GM12878 (cell line): ENCODE results near the gene SLC45A1. TPM values are rescaled to one million over a fixed set of nuclear protein-coding genes. Genes with fewer than 3 reads are reported as not detected.
A peak's percentile ranks its signal among the peaks of the same experiment; 100 is the strongest.

Source experiments
- ATAC-seq: fragments of 200-7000 bp; cut with Tn5 transposase; 3 replicates; pipeline ENCODE4 v1.9.1; 2020; ENCODE audit warnings: mild to moderate bottlenecking, moderate library complexity
- BruUV-seq: library from RNA; stranded (reverse); fragments of 400-500 nt; replicated peaks from 2 replicates; lab custom pipeline; 2021; lab: Mats Ljungman, UMichigan
- CTCF ChIA-PET: fragments of 300-600 bp; sonication (Branson Sonifier 250); formaldehyde crosslinking; extraction: SDS; loops from one replicate; lab custom pipeline; 2021; ENCODE audit warnings: inconsistent platforms; lab: Yijun Ruan, JAX
- POLR2A ChIA-PET: fragments of 350-600 bp; formaldehyde crosslinking; extraction: SDS; loops from one replicate; lab custom pipeline; 2021; ENCODE audit warnings: inconsistent platforms; lab: Charles Lee
- RAD21 ChIA-PET: fragments of 300-600 bp; sonication (Branson Sonifier 250); formaldehyde crosslinking; loops from one replicate; lab custom pipeline; 2023; ENCODE audit warnings: antibody characterized with exemption; ENCODE audit not compliant: unreplicated experiment; lab: Charles Lee
- SMC1A ChIA-PET: fragments of 300-600 bp; sonication (Branson Sonifier 250); formaldehyde crosslinking; loops from one replicate; lab custom pipeline; 2023; ENCODE audit not compliant: unreplicated experiment, uncharacterized antibody; lab: Charles Lee
- DNase-seq: peaks from one replicate; pipeline ENCODE4 v3.0.0-alpha.2; 2011; ENCODE audit warnings: low read depth, low spot score
- FAIRE-seq: peaks from 3 replicates; lab custom pipeline; 2011; peaks lifted over from hg19 to GRCh38; lab: Jason Lieb, UNC
- H2AFZ ChIP-seq: 2 replicates; pipeline ENCODE4 v1.6.0; 2011; ENCODE audit warnings: low read depth, low read length, control low read depth; ENCODE audit not compliant: control insufficient read depth
- H3K27ac ChIP-seq: 2 replicates; pipeline ENCODE4 v1.5.1; 2011; ENCODE audit warnings: control low read depth; ENCODE audit not compliant: control insufficient read depth, insufficient read depth
- H3K27me3 ChIP-seq, 2 experiments: replicated peaks in 1 of 2; 2 replicates each; pipeline versions ENCODE4 v1.6.0 to v1.6.1; 2011; ENCODE audit warnings: low read length in 1 of 2; ENCODE audit not compliant: control insufficient read depth in 2 of 2, insufficient read depth in 2 of 2
- H3K36me3 ChIP-seq, 2 experiments: 2 replicates each; pipeline ENCODE4 v1.5.1; 2011; ENCODE audit warnings: low read length in 1 of 2; ENCODE audit not compliant: control insufficient read depth in 2 of 2, insufficient read depth in 2 of 2
- H3K4me1 ChIP-seq: 2 replicates; pipeline ENCODE4 v1.6.1; 2011; ENCODE audit warnings: mild to moderate bottlenecking, low read length, moderate library complexity, mixed read lengths; ENCODE audit not compliant: control insufficient read depth, insufficient read depth
- H3K4me2 ChIP-seq: 2 replicates; pipeline ENCODE4 v1.6.0; 2011; ENCODE audit warnings: control low read depth; ENCODE audit not compliant: control insufficient read depth, insufficient read depth
- H3K4me3 ChIP-seq: fragments of 200-600 bp; sonication (generic); 2 replicates; pipeline ENCODE4 v1.5.1; 2016
- H3K79me2 ChIP-seq: 2 replicates; pipeline ENCODE4 v1.6.0; 2011; ENCODE audit warnings: low read length; ENCODE audit not compliant: control insufficient read depth, insufficient read depth
- H3K9ac ChIP-seq: 2 replicates; pipeline ENCODE4 v1.8.0; 2011; ENCODE audit warnings: low read length, control low read depth, mixed read lengths; ENCODE audit not compliant: control insufficient read depth, insufficient read depth
- H3K9me3 ChIP-seq: replicated peaks from 3 replicates; pipeline ENCODE4 v1.5.1; 2011; ENCODE audit warnings: mild to moderate bottlenecking, low read length; ENCODE audit not compliant: control insufficient read depth, insufficient read depth
- H4K20me1 ChIP-seq: 2 replicates; pipeline ENCODE4 v1.6.0; 2011; ENCODE audit not compliant: control insufficient read depth, insufficient read depth
- BCL3 ChIP-seq: IDR thresholded peaks from 2 replicates; pipeline ENCODE4 v1.6.1; 2011; ENCODE audit warnings: borderline replicate concordance, low read depth, mild to moderate bottlenecking, moderate library complexity, low read length; ENCODE audit not compliant: insufficient read depth, poor library complexity, severe bottlenecking
- BCLAF1 ChIP-seq: fragments of 450-650 bp; IDR thresholded peaks from 2 replicates; pipeline ENCODE4 v1.6.1; 2017; ENCODE audit warnings: antibody characterized with exemption, mild to moderate bottlenecking, moderate library complexity
- HCFC1 ChIP-seq: fragments of 150-350 bp; IDR thresholded peaks from 2 replicates; pipeline ENCODE4 v1.6.1; 2014; ENCODE audit warnings: low read length
- KAT2A ChIP-seq: conservative IDR thresholded peaks from 2 replicates; pipeline ENCODE4 v1.6.1; 2011; ENCODE audit warnings: low read depth, low read length; ENCODE audit not compliant: control insufficient read depth
- MEF2A ChIP-seq: IDR thresholded peaks from 2 replicates; pipeline ENCODE4 v1.6.1; 2011; ENCODE audit warnings: low read depth, mild to moderate bottlenecking, low read length, moderate library complexity; ENCODE audit not compliant: insufficient read depth
- NR2C1 ChIP-seq: fragments of 450-650 bp; IDR thresholded peaks from 2 replicates; pipeline ENCODE4 v1.6.1; 2017; ENCODE audit warnings: antibody characterized with exemption, mild to moderate bottlenecking, moderate library complexity
- NR2F1 ChIP-seq: fragments of 450-650 bp; conservative IDR thresholded peaks from 2 replicates; pipeline ENCODE4 v1.6.1; 2017; ENCODE audit warnings: mild to moderate bottlenecking
- RBBP5 ChIP-seq: fragments of 200-600 bp; sonication (generic); conservative IDR thresholded peaks from 2 replicates; pipeline ENCODE4 v1.6.1; 2016
- SIX5 ChIP-seq: IDR thresholded peaks from 2 replicates; pipeline ENCODE4 v1.6.1; 2011; ENCODE audit warnings: mild to moderate bottlenecking, low read depth, low read length, moderate library complexity; ENCODE audit not compliant: severe bottlenecking
- SREBF2 ChIP-seq: IDR thresholded peaks from 2 replicates; pipeline ENCODE4 v1.6.1; 2012; ENCODE audit warnings: mild to moderate bottlenecking, low read length
- YY1 ChIP-seq: IDR thresholded peaks from 2 replicates; pipeline ENCODE4 v1.6.1; 2011; ENCODE audit warnings: low read depth, mild to moderate bottlenecking, low read length
- WGBS: methylation state at CpG from one replicate; pipeline ENCODE4 v1.1.6; 2016; ENCODE audit warnings: low lambda C conversion rate; ENCODE audit not compliant: insufficient replicate concordance, insufficient coverage; ENCODE audit errors: missing lambda C conversion rate; 5-methylcytosine and 5-hydroxymethylcytosine counted together
- in situ Hi-C: fragments of 300-500 bp; cut with MboI; formaldehyde crosslinking; loops from 9 replicates; pipeline ENCODE4 v1.14.3; 2018; ENCODE audit warnings: mixed read lengths
- intact Hi-C: fragments of 100-400 bp; cut with micrococcal nuclease; formaldehyde crosslinking; loops from one replicate; pipeline ENCODE4 v1.14.2; 2022; ENCODE audit not compliant: unreplicated experiment
- polyA plus RNA-seq, 11 experiments: library from polyadenylated mRNA; depleted of rRNA in 4 of 11; unstranded in 6 of 11; stranded (reverse) in 5 of 11; fragments of >200 nt; fragmentation: Nextera tagmentation in 4 of 11; fragmentation: Illumina TruSeq in 1 of 11; extraction: Ambion mirVana in 4 of 11; extraction: Trizol in 1 of 11; gene quantifications; 1 replicate in 1 of 11; 2 replicates in 10 of 11; pipeline versions ENCODE4 v1.2.1 to v1.2.3, GENCODE V29; 2011 to 2016; ENCODE audit warnings: inconsistent platforms in 2 of 11, missing spikeins in 2 of 11, low read depth in 1 of 11
- total RNA-seq, 4 experiments: library from RNA; depleted of rRNA in 3 of 4; stranded (reverse); fragments of >200 nt in 3 of 4; fragmentation: Illumina TruSeq in 1 of 4; extraction: Trizol in 1 of 4; gene quantifications; 2 replicates each; pipeline versions ENCODE4 v1.2.1 to v1.2.3, GENCODE V29; 2013 to 2021

The SLC45A1 gene
- total and polyA plus RNA-seq, 10 of the 15 experiments (the other 5 are each of a cell fraction or from before 2014, with no cell fraction given) = 0.07 to 0.23 (median 0.13) TPM; not detected in 6

GRCh38 chr1:8297245-8297644 lies 20.7 kb upstream of the SLC45A1 start:
- in situ Hi-C loops = no loop called here
- BruUV-seq = no TSS peak
- CTCF ChIA-PET = interaction anchor here (2.4 kb wide), 1 partner anchor 282 kb away, joined by 6 read pairs; no protein-coding TSS in a partner anchor

More at GRCh38 chr1:8297245-8297644, 20.7 kb upstream of the SLC45A1 start:
- H4K20me1 ChIP-seq = no peaks in the 10 kb centered on the region
- DNase-seq = no peak
- H3K4me1 ChIP-seq = no peaks in the 10 kb centered on the region
- 59% methylated on average over 4 of the region's 4 CpGs for WGBS
- no peaks in the 10 kb centered on the region for H3K36me3 ChIP-seq
- no peak overlapping the region for H2AFZ ChIP-seq
- POLR2A ChIA-PET = no interaction called here
- no peak for ATAC-seq
- no peak overlapping the region for H3K27ac ChIP-seq
- no peak overlapping the region for H3K4me2 ChIP-seq
- FAIRE-seq = no peak
- no peak for TF ChIP-seq MEF2A
- TF ChIP-seq YY1 = 0 out of 2 replicates have a peak, but pooled peaks have one; percentile 35
- TF ChIP-seq BCLAF1 = no peak
- no peak for TF ChIP-seq NR2C1
- TF ChIP-seq BCL3 = no peak
- TF ChIP-seq RBBP5 = no peak
- no peak for TF ChIP-seq NR2F1
- no peak for TF ChIP-seq HCFC1
- TF ChIP-seq SIX5 = peak; percentile 7
- no peak for TF ChIP-seq KAT2A
- no peak for TF ChIP-seq SREBF2
- SMC1A ChIA-PET = interaction anchor here (0.6 to 1.7 kb wide), 2 partner anchors 13 to 28 kb away, joined by 3 read pairs; no protein-coding TSS in a partner anchor
- no peaks in the 10 kb centered on the region for H3K79me2 ChIP-seq
- H3K4me3 ChIP-seq = no peak overlapping the region
- H3K27me3 ChIP-seq = no peaks in the 10 kb centered on the region
- no peak overlapping the region for H3K9ac ChIP-seq
- RAD21 ChIA-PET = no interaction called here
- intact Hi-C loops = no loop called here
- no peaks in the 10 kb centered on the region for H3K9me3 ChIP-seq
